Left lung (tissue), 10 donors: ENCODE data around the gene COL6A5. TPM values are rescaled to one million over a fixed set of nuclear protein-coding genes. Genes with fewer than 3 reads are reported as not detected.

Experiments used
- ATAC-seq: fragments of 200-7000 bp; cut with Tn5 transposase; one replicate; pipeline ENCODE4 v1.9.1; 2020; ENCODE audit warnings: moderate library complexity
- DNase-seq, 4 donors: peaks; one replicate each; pipeline ENCODE4 v3.0.0-alpha.2; 2013 to 2020
- H3K27ac ChIP-seq, 2 donors: fragments of 200-600 bp; sonication (generic) in 1 of 2; one replicate each; pipeline versions ENCODE4 v1.5.0 to v1.8.0; 2020 to 2021
- H3K27me3 ChIP-seq, 2 donors: fragments of 200-600 bp; sonication (generic) in 1 of 2; one replicate each; pipeline versions ENCODE4 v1.5.0 to v1.8.0; 2020 to 2021
- H3K36me3 ChIP-seq, 2 donors: fragments of 200-600 bp; sonication (generic) in 1 of 2; one replicate each; pipeline versions ENCODE4 v1.5.0 to v1.8.0; 2020 to 2021
- H3K4me1 ChIP-seq, 2 donors: fragments of 200-600 bp; one replicate each; pipeline ENCODE4 v1.8.0; 2021
- H3K4me3 ChIP-seq, 2 donors: fragments of 200-600 bp; sonication (generic) in 1 of 2; one replicate each; pipeline versions ENCODE4 v1.5.0 to v1.8.0; 2020 to 2021; ENCODE audit warnings: mild to moderate bottlenecking in 1 of 2
- H3K9me3 ChIP-seq, 2 donors: fragments of 200-600 bp; sonication (generic) in 1 of 2; one replicate each; pipeline versions ENCODE4 v1.5.0 to v1.8.0; 2020 to 2021
- intact Hi-C, 2 donors: fragments of 100-400 bp; cut with DNase I; formaldehyde crosslinking; loops; one replicate each; pipeline versions ENCODE4 v1.11.2 to v1.14.2; 2022
- polyA plus RNA-seq, 6 donors: library from polyadenylated mRNA; unstranded; fragments of 120-200 nt; gene quantifications; one replicate each; pipeline ENCODE4 v1.2.1, GENCODE V29; 2013; ENCODE audit not compliant: insufficient read length in 6 of 6
- total RNA-seq, 2 donors: library from RNA; stranded (reverse); fragmentation: NEBNext Ultra II Directional; extraction: Animal tissue kit (Norgen Biotek cat#: 25700); gene quantifications; one replicate each; pipeline ENCODE4 v1.2.1, GENCODE V29; 2021
- TF ChIP-seq, protein P1 (sequence below), 2 donors: fragments of 200-600 bp; sonication (generic) in 1 of 2; IDR thresholded peaks; one replicate each; pipeline versions ENCODE4 v1.5.0 to v1.8.0; 2021; ENCODE audit warnings: antibody characterized with exemption in 2 of 2
- donor health status: DM: no; HTN: yes; CAD: no.
- donor health status: DM: no; HTN: no; CAD: no.

COL6A5 gene
- total and polyA plus RNA-seq, 8 donors, result 0.93 to 7.9 (median 2.8) TPM

DNA sequence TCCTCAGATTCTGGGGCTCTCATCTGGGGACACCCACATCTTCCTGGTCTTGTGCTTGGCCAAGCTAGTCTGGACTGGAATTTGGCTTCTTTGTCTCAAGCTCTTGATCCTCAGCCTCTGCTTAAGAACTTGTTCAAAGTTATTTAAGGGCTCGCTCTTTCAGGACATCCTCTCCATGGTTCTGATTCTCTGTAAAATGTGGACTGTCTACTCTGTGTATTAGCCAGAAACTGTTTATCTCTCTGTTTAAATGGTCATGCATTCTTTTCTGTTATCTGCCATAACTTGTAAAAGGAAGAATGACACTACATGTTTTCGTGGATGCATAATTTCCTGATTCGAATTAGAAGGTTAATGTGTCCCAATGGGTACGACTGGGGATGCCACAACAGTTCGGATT, 79.4 kb downstream of the COL6A5 start:
- Histone ChIP-seq H3K9me3 (no peaks in the 10 kb centered on the region), H3K4me3 (no peak overlapping the region), H3K4me1 (no peaks in the 10 kb centered on the region), H3K36me3 (no peaks in the 10 kb centered on the region), H3K27me3 (no peaks in the 10 kb centered on the region), H3K27ac (no peak overlapping the region)
- intact Hi-C loops, result no loop called here
- DNase-seq (no peak), ATAC-seq (no peak)
- TF ChIP-seq, protein P1, sequence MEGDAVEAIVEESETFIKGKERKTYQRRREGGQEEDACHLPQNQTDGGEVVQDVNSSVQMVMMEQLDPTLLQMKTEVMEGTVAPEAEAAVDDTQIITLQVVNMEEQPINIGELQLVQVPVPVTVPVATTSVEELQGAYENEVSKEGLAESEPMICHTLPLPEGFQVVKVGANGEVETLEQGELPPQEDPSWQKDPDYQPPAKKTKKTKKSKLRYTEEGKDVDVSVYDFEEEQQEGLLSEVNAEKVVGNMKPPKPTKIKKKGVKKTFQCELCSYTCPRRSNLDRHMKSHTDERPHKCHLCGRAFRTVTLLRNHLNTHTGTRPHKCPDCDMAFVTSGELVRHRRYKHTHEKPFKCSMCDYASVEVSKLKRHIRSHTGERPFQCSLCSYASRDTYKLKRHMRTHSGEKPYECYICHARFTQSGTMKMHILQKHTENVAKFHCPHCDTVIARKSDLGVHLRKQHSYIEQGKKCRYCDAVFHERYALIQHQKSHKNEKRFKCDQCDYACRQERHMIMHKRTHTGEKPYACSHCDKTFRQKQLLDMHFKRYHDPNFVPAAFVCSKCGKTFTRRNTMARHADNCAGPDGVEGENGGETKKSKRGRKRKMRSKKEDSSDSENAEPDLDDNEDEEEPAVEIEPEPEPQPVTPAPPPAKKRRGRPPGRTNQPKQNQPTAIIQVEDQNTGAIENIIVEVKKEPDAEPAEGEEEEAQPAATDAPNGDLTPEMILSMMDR (IDR thresholded peaks at IDR 0.05), result no peak

DNA sequence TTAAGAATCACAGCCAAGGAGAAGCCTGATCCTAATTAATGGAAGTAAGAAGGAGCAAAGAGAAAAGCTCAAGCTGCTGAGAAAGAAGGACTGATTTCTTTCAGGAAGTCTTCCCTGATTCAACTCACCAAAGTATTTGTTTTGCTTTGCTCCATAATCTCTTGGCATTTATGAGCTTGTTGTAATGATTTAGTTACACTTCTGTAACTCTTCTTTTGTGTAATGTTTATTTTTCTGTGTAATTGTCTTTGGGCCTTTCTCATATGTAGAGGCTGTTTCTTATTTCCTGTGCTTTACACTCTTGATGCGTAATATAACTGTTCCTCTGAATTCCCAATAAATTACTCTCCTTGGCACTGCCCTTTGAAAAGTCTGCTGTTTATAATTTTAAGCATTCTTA, 80.0 kb downstream of the COL6A5 start:
- Histone ChIP-seq H3K9me3 (no peaks in the 10 kb centered on the region), H3K27ac (no peak overlapping the region), H3K27me3 (no peaks in the 10 kb centered on the region), H3K4me1 (no peaks in the 10 kb centered on the region), H3K36me3 (no peaks in the 10 kb centered on the region), H3K4me3 (no peak overlapping the region)
- no peak for ATAC-seq
- TF ChIP-seq, protein P1 (IDR thresholded peaks at IDR 0.05), result no peak
- DNase-seq, result no peak
- intact Hi-C loops, result no loop called here

DNA sequence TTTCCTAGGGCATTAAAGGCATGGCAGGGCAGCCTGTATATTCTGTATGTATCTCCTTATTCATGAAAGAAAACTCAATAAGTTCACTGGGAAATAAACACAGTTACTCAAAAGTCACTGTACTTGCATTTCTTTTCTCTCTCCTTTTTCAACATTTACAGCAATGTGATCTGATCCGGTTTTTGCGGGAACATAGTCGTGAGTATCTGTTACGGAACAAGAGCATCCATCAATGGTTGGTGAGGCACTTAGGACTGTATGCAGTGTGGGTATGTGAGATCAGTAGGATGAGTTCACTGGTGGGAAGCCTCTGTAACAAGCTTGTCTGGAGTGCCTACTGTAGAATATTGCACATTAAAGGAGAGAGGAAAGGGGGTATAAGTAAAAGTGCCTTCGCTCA, 80.7 kb downstream of the COL6A5 start:
- no peaks in the 10 kb centered on the region for H3K27me3 ChIP-seq
- TF ChIP-seq, protein P1 (IDR thresholded peaks at IDR 0.05), result no peak
- no peak for DNase-seq
- no peaks in the 10 kb centered on the region for H3K36me3 ChIP-seq
- H3K27ac ChIP-seq, result no peak overlapping the region
- no peak overlapping the region for H3K4me3 ChIP-seq
- no peaks in the 10 kb centered on the region for H3K9me3 ChIP-seq
- no peaks in the 10 kb centered on the region for H3K4me1 ChIP-seq
- intact Hi-C loops, result no loop called here
- no peak for ATAC-seq

DNA sequence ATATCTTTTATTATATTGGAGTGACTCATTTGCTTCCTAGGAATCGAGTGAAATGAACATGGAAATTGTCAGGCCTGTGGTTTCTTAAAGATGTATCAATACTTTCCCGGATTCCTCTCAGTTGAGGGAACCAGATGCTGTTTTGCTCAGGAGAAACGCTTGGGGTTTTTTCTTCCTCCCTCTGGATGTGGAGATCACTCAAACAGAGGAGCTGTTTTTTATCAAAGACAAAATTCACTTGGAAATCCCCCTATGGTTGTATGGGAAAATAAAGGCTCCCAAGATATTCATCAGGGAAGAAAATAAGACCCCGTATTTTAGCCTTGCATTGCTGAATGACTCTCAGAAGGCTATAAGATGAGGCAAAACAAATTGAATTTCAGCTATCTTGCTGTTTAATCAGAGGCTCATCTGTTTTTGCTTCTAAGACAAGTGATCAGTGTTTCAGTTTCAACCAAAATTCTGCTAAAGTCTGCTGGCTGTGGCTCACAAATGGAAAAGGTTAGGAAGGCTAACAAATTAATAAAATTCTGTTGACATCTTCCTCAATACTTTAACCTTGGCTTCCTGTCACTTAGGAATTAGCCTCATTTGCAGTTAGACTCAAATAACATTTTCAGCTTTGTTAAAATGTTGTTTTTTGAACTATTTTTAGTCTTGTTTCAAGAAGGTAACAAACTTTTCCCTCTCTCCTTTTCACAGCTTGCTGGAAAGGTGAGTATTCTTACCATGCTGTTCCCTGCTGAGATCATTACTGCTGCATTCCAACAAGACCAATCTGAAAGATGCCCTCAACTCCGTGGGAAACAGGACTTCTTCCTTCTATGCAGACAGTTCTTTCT, 83.6 kb downstream of the COL6A5 start:
- no peak for ATAC-seq
- TF ChIP-seq, protein P1 (IDR thresholded peaks at IDR 0.05), result no peak

DNA sequence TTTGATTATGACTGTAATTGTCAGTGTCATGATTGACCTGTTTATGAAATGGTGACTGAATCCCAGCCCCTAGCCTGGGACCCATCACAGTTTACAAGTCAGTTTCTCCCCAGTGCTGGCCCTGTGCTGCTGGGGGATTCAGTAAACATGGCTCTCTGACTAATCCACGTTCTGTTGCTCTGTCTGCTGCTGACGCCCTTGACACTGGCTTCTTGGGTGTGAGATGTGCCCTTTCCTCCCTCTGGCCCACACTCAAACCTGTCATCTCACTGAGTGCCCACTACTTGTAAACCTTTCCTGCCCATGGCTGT, 84.2 kb downstream of the COL6A5 start:
- no peak overlapping the region for H3K4me3 ChIP-seq
- H3K36me3 ChIP-seq, result no peaks in the 10 kb centered on the region
- H3K9me3 ChIP-seq, result no peaks in the 10 kb centered on the region
- H3K27me3 ChIP-seq, result no peaks in the 10 kb centered on the region
- no peak overlapping the region for H3K27ac ChIP-seq
- ATAC-seq (no peak), DNase-seq (no peak)
- TF ChIP-seq, protein P1 (IDR thresholded peaks at IDR 0.05), result no peak
- intact Hi-C loops, result no loop called here
- no peaks in the 10 kb centered on the region for H3K4me1 ChIP-seq

More for the DNA sequence above, 83.6 kb downstream of the COL6A5 start:
- Histone ChIP-seq H3K4me3 (no peak overlapping the region), H3K36me3 (no peaks in the 10 kb centered on the region), H3K4me1 (no peaks in the 10 kb centered on the region), H3K9me3 (no peaks in the 10 kb centered on the region), H3K27ac (no peak overlapping the region), H3K27me3 (no peaks in the 10 kb centered on the region)
- intact Hi-C loops, result no loop called here
- DNase-seq, result no peak
